Panc1 (cell line): ENCODE data around the gene GALNT1. TPM values are rescaled to one million over a fixed set of nuclear protein-coding genes. Genes with fewer than 3 reads are reported as not detected.

Source experiments
- ATAC-seq: fragments of 200-7000 bp; cut with Tn5 transposase; 2 replicates; pipeline ENCODE4 v1.9.1; 2020; ENCODE audit warnings: mild to moderate bottlenecking, moderate library complexity
- BruUV-seq: library from RNA; stranded (reverse); fragments of 400-500 nt; replicated peaks from 2 replicates; lab custom pipeline; 2021; lab: Mats Ljungman, UMichigan
- CTCF ChIA-PET: fragments of 300-600 bp; sonication (Branson Sonifier 250); formaldehyde crosslinking; loops from one replicate; lab custom pipeline; 2022; ENCODE audit warnings: antibody characterized with exemption; lab: Charles Lee
- POLR2A ChIA-PET: fragments of 300-600 bp; sonication (Branson Sonifier 250); formaldehyde crosslinking; loops from one replicate; lab custom pipeline; 2022; ENCODE audit warnings: antibody characterized with exemption; lab: Charles Lee
- DNase-seq: peaks from one replicate; pipeline ENCODE4 v3.0.0-alpha.2; 2010; ENCODE audit warnings: low read depth, low spot score
- H3K27ac ChIP-seq: 2 replicates; pipeline ENCODE4 v1.5.1; 2011; ENCODE audit warnings: mild to moderate bottlenecking, low read length, inconsistent platforms
- H3K27me3 ChIP-seq: fragments of 200-500 bp; sonication (Bioruptor generic); 2 replicates; pipeline ENCODE4 v1.6.0; 2014; ENCODE audit warnings: low read length, inconsistent platforms; ENCODE audit not compliant: control insufficient read depth, insufficient read depth
- H3K36me3 ChIP-seq: fragments of 200-500 bp; sonication (Bioruptor generic); 2 replicates; pipeline ENCODE4 v1.5.1; 2014; ENCODE audit warnings: inconsistent platforms, mild to moderate bottlenecking, low read length, moderate library complexity; ENCODE audit not compliant: control insufficient read depth, insufficient read depth
- H3K4me1 ChIP-seq: 2 replicates; pipeline ENCODE4 v1.5.1; 2011; ENCODE audit warnings: inconsistent platforms, mild to moderate bottlenecking, low read length, moderate library complexity; ENCODE audit not compliant: control insufficient read depth, insufficient read depth
- H3K4me3 ChIP-seq, 2 experiments: 2 replicates each; pipeline ENCODE4 v1.5.1; 2011 to 2012; ENCODE audit warnings: low read depth in 2 of 2, low read length in 2 of 2, mild to moderate bottlenecking in 2 of 2, inconsistent platforms in 1 of 2, moderate library complexity in 1 of 2
- H3K9me3 ChIP-seq: fragments of 200-500 bp; sonication (Bioruptor generic); 2 replicates; pipeline ENCODE4 v1.5.1; 2014; ENCODE audit warnings: low read depth, mild to moderate bottlenecking, inconsistent platforms, low read length, moderate library complexity; ENCODE audit not compliant: control insufficient read depth, insufficient read depth
- POLR2AphosphoS5 ChIP-seq: IDR thresholded peaks from 2 replicates; pipeline ENCODE4 v1.6.1; 2012; ENCODE audit warnings: mild to moderate bottlenecking, low read depth, low read length, moderate library complexity
- SIN3A ChIP-seq: IDR thresholded peaks from 2 replicates; pipeline ENCODE4 v1.6.1; 2012; ENCODE audit warnings: low read depth, mild to moderate bottlenecking, low read length, moderate library complexity, borderline replicate concordance; ENCODE audit not compliant: insufficient read depth
- TCF7L2 ChIP-seq: IDR thresholded peaks from 2 replicates; pipeline ENCODE4 v1.6.1; 2011; ENCODE audit warnings: mild to moderate bottlenecking, low read depth, low read length, inconsistent platforms
- in situ Hi-C: cut with HindIII; loops from 2 replicates; pipeline ENCODE4 v1.10.0; 2016; ENCODE audit warnings: low sequenced_read_pairs, low pct_unique_long_range_greater_than_20kb
- intact Hi-C: fragments of 100-400 bp; cut with micrococcal nuclease; formaldehyde crosslinking; loops from one replicate; pipeline ENCODE4 v1.10.0; 2022; ENCODE audit not compliant: unreplicated experiment
- total RNA-seq: library from RNA; stranded (reverse); gene quantifications from one replicate; pipeline ENCODE4 v1.2.1, GENCODE V29; 2021; ENCODE audit not compliant: unreplicated experiment
- TF ChIP-seq, protein P1 (sequence below), 2 experiments: IDR thresholded peaks; 2 replicates each; pipeline ENCODE4 v1.6.1; 2011 to 2012; ENCODE audit warnings: low read depth in 2 of 2, control low read depth in 1 of 2, low read length in 1 of 2, mild to moderate bottlenecking in 1 of 2, moderate library complexity in 1 of 2; ENCODE audit not compliant: insufficient read depth in 1 of 2
- TF ChIP-seq, protein P2 (sequence below): fragments of 450-650 bp; IDR thresholded peaks from 2 replicates; pipeline ENCODE4 v1.5.1; 2017; ENCODE audit warnings: mild to moderate bottlenecking

GALNT1 gene
- total RNA-seq, 1 experiment from 2014 or later = 147 TPM

DNA sequence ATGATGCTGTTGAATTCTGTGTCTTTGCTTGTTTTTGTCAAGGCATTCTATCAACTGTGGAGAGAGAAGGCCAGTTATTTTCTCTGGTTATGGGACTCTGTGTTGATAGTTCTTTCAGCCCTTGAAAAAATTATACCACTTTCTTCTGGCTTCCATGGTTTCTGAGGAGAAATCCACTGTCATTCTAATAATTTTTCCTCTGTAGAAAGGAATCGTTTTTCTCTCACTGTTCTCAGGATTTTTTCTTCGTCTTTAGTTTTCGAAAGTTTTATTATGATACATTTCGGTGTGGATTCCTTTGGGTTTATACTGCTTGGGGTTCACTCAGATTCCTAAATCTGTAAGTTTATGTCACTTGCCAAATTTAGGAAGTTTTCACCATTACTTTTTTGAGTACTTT, 6.6 kb downstream of the GALNT1 start:
- DNase-seq (no peak), ATAC-seq (no peak)
- in situ Hi-C loops = no loop called here
- Histone ChIP-seq H3K36me3 (no peaks in the 10 kb centered on the region), H3K4me3 (no peak overlapping the region), H3K9me3 (peaks cover 38% of the 10 kb centered on the region; the same call in 1 of the 2 replicates), H3K4me1 (peaks cover 3% of the 10 kb centered on the region; the same call in 1 of the 2 replicates), H3K27ac (no peak overlapping the region), H3K27me3 (no peaks in the 10 kb centered on the region)
- ChIA-PET POLR2A (no interaction called here), CTCF (no interaction called here)
- BruUV-seq = no TSS peak
- intact Hi-C loops = no loop called here
- TF ChIP-seq, protein P1, sequence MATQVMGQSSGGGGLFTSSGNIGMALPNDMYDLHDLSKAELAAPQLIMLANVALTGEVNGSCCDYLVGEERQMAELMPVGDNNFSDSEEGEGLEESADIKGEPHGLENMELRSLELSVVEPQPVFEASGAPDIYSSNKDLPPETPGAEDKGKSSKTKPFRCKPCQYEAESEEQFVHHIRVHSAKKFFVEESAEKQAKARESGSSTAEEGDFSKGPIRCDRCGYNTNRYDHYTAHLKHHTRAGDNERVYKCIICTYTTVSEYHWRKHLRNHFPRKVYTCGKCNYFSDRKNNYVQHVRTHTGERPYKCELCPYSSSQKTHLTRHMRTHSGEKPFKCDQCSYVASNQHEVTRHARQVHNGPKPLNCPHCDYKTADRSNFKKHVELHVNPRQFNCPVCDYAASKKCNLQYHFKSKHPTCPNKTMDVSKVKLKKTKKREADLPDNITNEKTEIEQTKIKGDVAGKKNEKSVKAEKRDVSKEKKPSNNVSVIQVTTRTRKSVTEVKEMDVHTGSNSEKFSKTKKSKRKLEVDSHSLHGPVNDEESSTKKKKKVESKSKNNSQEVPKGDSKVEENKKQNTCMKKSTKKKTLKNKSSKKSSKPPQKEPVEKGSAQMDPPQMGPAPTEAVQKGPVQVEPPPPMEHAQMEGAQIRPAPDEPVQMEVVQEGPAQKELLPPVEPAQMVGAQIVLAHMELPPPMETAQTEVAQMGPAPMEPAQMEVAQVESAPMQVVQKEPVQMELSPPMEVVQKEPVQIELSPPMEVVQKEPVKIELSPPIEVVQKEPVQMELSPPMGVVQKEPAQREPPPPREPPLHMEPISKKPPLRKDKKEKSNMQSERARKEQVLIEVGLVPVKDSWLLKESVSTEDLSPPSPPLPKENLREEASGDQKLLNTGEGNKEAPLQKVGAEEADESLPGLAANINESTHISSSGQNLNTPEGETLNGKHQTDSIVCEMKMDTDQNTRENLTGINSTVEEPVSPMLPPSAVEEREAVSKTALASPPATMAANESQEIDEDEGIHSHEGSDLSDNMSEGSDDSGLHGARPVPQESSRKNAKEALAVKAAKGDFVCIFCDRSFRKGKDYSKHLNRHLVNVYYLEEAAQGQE (IDR thresholded peaks at IDR 0.05; ENCODE audit: insufficient read depth in 1 of 2, low read depth in 2 of 2, low read length in 1 of 2) = no peak
- TF ChIP-seq, protein P2, sequence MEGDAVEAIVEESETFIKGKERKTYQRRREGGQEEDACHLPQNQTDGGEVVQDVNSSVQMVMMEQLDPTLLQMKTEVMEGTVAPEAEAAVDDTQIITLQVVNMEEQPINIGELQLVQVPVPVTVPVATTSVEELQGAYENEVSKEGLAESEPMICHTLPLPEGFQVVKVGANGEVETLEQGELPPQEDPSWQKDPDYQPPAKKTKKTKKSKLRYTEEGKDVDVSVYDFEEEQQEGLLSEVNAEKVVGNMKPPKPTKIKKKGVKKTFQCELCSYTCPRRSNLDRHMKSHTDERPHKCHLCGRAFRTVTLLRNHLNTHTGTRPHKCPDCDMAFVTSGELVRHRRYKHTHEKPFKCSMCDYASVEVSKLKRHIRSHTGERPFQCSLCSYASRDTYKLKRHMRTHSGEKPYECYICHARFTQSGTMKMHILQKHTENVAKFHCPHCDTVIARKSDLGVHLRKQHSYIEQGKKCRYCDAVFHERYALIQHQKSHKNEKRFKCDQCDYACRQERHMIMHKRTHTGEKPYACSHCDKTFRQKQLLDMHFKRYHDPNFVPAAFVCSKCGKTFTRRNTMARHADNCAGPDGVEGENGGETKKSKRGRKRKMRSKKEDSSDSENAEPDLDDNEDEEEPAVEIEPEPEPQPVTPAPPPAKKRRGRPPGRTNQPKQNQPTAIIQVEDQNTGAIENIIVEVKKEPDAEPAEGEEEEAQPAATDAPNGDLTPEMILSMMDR = no peak
- TF ChIP-seq TCF7L2 = no peak
- no peak for TF ChIP-seq POLR2AphosphoS5
- TF ChIP-seq SIN3A = no peak

DNA sequence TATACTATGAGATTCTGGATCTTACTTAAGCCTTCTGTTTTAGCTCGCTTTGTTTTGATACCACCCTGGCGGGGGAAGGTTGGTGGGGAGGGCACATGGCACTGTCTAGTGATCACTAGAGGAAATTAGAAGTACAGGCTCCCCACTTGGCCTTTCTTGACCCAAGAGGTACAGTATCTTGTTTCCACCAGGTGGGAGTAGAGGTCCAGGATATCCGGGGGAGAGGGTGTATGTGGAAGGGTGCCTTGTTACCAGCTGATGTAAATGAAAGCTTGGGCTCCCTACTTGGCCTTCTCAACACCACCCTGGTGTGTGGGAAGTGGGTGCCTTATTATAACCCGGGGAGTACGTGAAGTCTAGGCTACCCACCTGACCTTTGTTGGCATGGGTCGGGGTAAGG, 7.5 kb downstream of the GALNT1 start:
- POLR2A ChIA-PET = no interaction called here
- no TSS peak for BruUV-seq
- in situ Hi-C loops = no loop called here

More for the DNA sequence above, 7.5 kb downstream of the GALNT1 start:
- H3K36me3 ChIP-seq = no peaks in the 10 kb centered on the region
- CTCF ChIA-PET = no interaction called here
- DNase-seq (no peak), ATAC-seq (no peak)
- H3K27me3 ChIP-seq = no peaks in the 10 kb centered on the region
- H3K4me3 ChIP-seq = no peak overlapping the region
- peaks cover 3% of the 10 kb centered on the region; the same call in 1 of the 2 replicates for H3K4me1 ChIP-seq
- peaks cover 38% of the 10 kb centered on the region; the same call in 1 of the 2 replicates for H3K9me3 ChIP-seq
- intact Hi-C loops = no loop called here
- no peak for TF ChIP-seq POLR2AphosphoS5
- no peak for TF ChIP-seq SIN3A
- TF ChIP-seq, protein P1 (IDR thresholded peaks at IDR 0.05; ENCODE audit: insufficient read depth in 1 of 2, low read depth in 2 of 2, low read length in 1 of 2) = no peak
- TF ChIP-seq, protein P2 = no peak
- TF ChIP-seq TCF7L2 = no peak
- H3K27ac ChIP-seq = no peak overlapping the region
